Endodermal cell (in vitro differentiated cells): Measurements from ENCODE around the gene CCDC106. TPM values are rescaled to one million over a fixed set of nuclear protein-coding genes. Genes with fewer than 3 reads are reported as not detected.

Source experiments
- DNase-seq: peaks from one replicate; pipeline ENCODE4 v3.0.0-alpha.2; 2017
- H3K27ac ChIP-seq: 2 replicates; pipeline ENCODE4 v1.5.1; 2013; ENCODE audit warnings: mild to moderate bottlenecking, low read depth, low read length, moderate library complexity
- H3K27me3 ChIP-seq: 2 replicates; pipeline ENCODE4 v1.6.1; 2013; ENCODE audit warnings: mild to moderate bottlenecking, low read length, moderate library complexity; ENCODE audit not compliant: insufficient read depth, control insufficient read depth, poor library complexity, severe bottlenecking
- H3K36me3 ChIP-seq: 2 replicates; pipeline ENCODE4 v1.7.0; 2013; ENCODE audit warnings: mild to moderate bottlenecking, low read length, moderate library complexity; ENCODE audit not compliant: control insufficient read depth, insufficient read depth
- H3K4me1 ChIP-seq: one replicate; pipeline ENCODE4 v1.7.0; 2013; ENCODE audit warnings: low read length; ENCODE audit not compliant: control insufficient read depth, insufficient read depth
- H3K4me3 ChIP-seq: 2 replicates; pipeline ENCODE4 v1.5.1; 2013; ENCODE audit warnings: mild to moderate bottlenecking, low read length, moderate library complexity
- H3K9ac ChIP-seq: 2 replicates; pipeline ENCODE4 v1.6.1; 2013; ENCODE audit warnings: mild to moderate bottlenecking, low read length, moderate library complexity; ENCODE audit not compliant: poor library complexity, severe bottlenecking; ENCODE audit errors: extremely low read depth
- H3K9me3 ChIP-seq: 2 replicates; pipeline ENCODE4 v1.6.1; 2013; ENCODE audit warnings: mild to moderate bottlenecking, low read length, moderate library complexity; ENCODE audit not compliant: control insufficient read depth
- H3K27ac Mint-ChIP-seq: 2 replicates; pipeline ENCODE4 v1.8.0; 2020; ENCODE audit warnings: mixed read lengths
- H3K27me3 Mint-ChIP-seq: 2 replicates; pipeline ENCODE4 v1.8.0; 2021; ENCODE audit warnings: mild to moderate bottlenecking, mixed read lengths; ENCODE audit not compliant: insufficient read depth
- H3K36me3 Mint-ChIP-seq: 2 replicates; pipeline ENCODE4 v1.8.0; 2020; ENCODE audit warnings: low read depth, mixed read lengths
- H3K4me1 Mint-ChIP-seq: 2 replicates; pipeline ENCODE4 v1.8.0; 2020; ENCODE audit warnings: mixed read lengths
- H3K4me3 Mint-ChIP-seq: 2 replicates; pipeline ENCODE4 v1.8.0; 2020; ENCODE audit warnings: mild to moderate bottlenecking, moderate library complexity, mixed read lengths
- H3K9me3 Mint-ChIP-seq: 2 replicates; pipeline ENCODE4 v1.8.0; 2020; ENCODE audit warnings: mild to moderate bottlenecking, mixed read lengths
- CTCF ChIP-seq: fragments of 200-600 bp; sonication (generic); conservative IDR thresholded peaks from 2 replicates; pipeline ENCODE4 v1.5.0; 2021; ENCODE audit warnings: antibody characterized with exemption, mild to moderate bottlenecking
- WGBS, 2 experiments: methylation state at CpG; one replicate each; pipeline versions ENCODE4 v1.1.5 to v1.1.7; 2013; ENCODE audit warnings: missing lambda C conversion rate in 2 of 2, mixed read lengths in 1 of 2; ENCODE audit not compliant: insufficient coverage in 1 of 2, insufficient read length in 1 of 2; 5-methylcytosine and 5-hydroxymethylcytosine counted together
- total RNA-seq, 2 donors: library from RNA; stranded (reverse); fragmentation: NEBNext Ultra II Directional in 1 of 2; extraction: Animal tissue kit (Norgen Biotek cat#: 25700) in 1 of 2; gene quantifications; 2 replicates in 1 of 2; 3 replicates in 1 of 2; pipeline ENCODE4 v1.2.1, GENCODE V29; 2021

The CCDC106 gene
- total RNA-seq, 2 donors from 2014 or later = 18.0 to 24.9 TPM

GRCh38 chr19:55651236-55651635, 3.2 kb downstream of the CCDC106 start:
- H3K9me3 Mint-ChIP-seq = no peaks in the 10 kb centered on the region
- Histone ChIP-seq H3K9ac (no peak overlapping the region), H3K36me3 (peaks cover 11% of the 10 kb centered on the region), H3K9me3 (no peaks in the 10 kb centered on the region), H3K4me1 (peaks cover 6% of the 10 kb centered on the region), H3K27ac (no peak overlapping the region), H3K27me3 (no peaks in the 10 kb centered on the region), H3K4me3 (no peak overlapping the region)
- peaks cover 14% of the 10 kb centered on the region for H3K36me3 Mint-ChIP-seq
- no peak overlapping the region for H3K4me3 Mint-ChIP-seq
- H3K4me1 Mint-ChIP-seq = peaks cover 15% of the 10 kb centered on the region
- H3K27me3 Mint-ChIP-seq = peaks cover 2% of the 10 kb centered on the region
- H3K27ac Mint-ChIP-seq = no peak overlapping the region
- TF ChIP-seq CTCF = no peak
- DNase-seq = no peak
- WGBS, 2 experiments = 82 to 91% methylated on average over 15 to 18 of the region's 18 CpGs

GRCh38 chr19:55652311-55653128, 4.5 kb downstream of the CCDC106 start:
- Histone ChIP-seq H3K9me3 (no peaks in the 10 kb centered on the region), H3K36me3 (peaks cover 11% of the 10 kb centered on the region), H3K9ac (no peak overlapping the region), H3K4me3 (no peak overlapping the region), H3K27me3 (no peaks in the 10 kb centered on the region), H3K27ac (no peak overlapping the region), H3K4me1 (peaks cover 2% of the 10 kb centered on the region)
- peaks cover 7% of the 10 kb centered on the region for H3K36me3 Mint-ChIP-seq
- TF ChIP-seq CTCF = no peak
- WGBS, 2 experiments = 75 to 92% methylated on average over 28 to 71 of the region's 71 CpGs
- peaks cover 22% of the 10 kb centered on the region for H3K4me1 Mint-ChIP-seq
- peaks cover 2% of the 10 kb centered on the region for H3K27me3 Mint-ChIP-seq
- H3K4me3 Mint-ChIP-seq = peak overlapping the region; percentile 94
- peak; percentile 87 for DNase-seq
- H3K9me3 Mint-ChIP-seq = no peaks in the 10 kb centered on the region
- no peak overlapping the region for H3K27ac Mint-ChIP-seq

- Histone ChIP-seq H3K9ac (peak overlapping the region; percentile 96), H3K36me3 (peaks cover 11% of the 10 kb centered on the region), H3K4me1 (peaks cover 5% of the 10 kb centered on the region), H3K4me3 (peak overlapping the region; percentile 97), H3K27me3 (no peaks in the 10 kb centered on the region), H3K27ac (peak overlapping the region; percentile 97), H3K9me3 (no peaks in the 10 kb centered on the region)
- Mint-ChIP-seq H3K4me3 (peak overlapping the region; percentile 94), H3K36me3 (peaks cover 9% of the 10 kb centered on the region), H3K27me3 (peaks cover 2% of the 10 kb centered on the region), H3K4me1 (peaks cover 25% of the 10 kb centered on the region), H3K27ac (peak overlapping the region; percentile 99), H3K9me3 (no peaks in the 10 kb centered on the region)
- peak; percentile 100 for TF ChIP-seq CTCF
- 0 to 1% methylated on average over 46 to 57 of the region's 57 CpGs for WGBS, 2 experiments
- DNase-seq = peak; percentile 98
Observed at GRCh38 chr19:55653651-55654322, 5.8 kb downstream of the CCDC106 start.
